Glomerular visceral epithelial cell (primary cell): Measurements from ENCODE around the gene AFG1L.
A peak's percentile ranks its signal among the peaks of the same experiment; 100 is the strongest.
"Not testable (repeated sequence)": the region's sequence is repeated elsewhere in the genome, so short reads cannot be mapped to it uniquely, and the experiment has no call there.

ENCODE experiments used
- DNase-seq: peaks from one replicate; pipeline ENCODE4 v3.0.0-alpha.2; 2016; ENCODE audit errors: extremely low spot score

Gene AFG1L

GRCh38 chr6:108408861-108409260 is 114.0 kb downstream of the AFG1L start:
- DNase-seq = no peak

- not testable (repeated sequence) for DNase-seq
Observed at GRCh38 chr6:108416047-108416833, 121.4 kb downstream of the AFG1L start.

- peak; percentile 21 for DNase-seq
Observed at GRCh38 chr6:108417027-108417426, 122.2 kb downstream of the AFG1L start.

- DNase-seq = no peak
Observed at GRCh38 chr6:108419474-108419873, 124.6 kb downstream of the AFG1L start.

- DNase-seq = no peak
Observed at GRCh38 chr6:108419934-108420609, 125.2 kb downstream of the AFG1L start.

- DNase-seq = no peak
Observed at GRCh38 chr6:108421366-108421765, 126.5 kb downstream of the AFG1L start.

GRCh38 chr6:108423982-108424705 is 129.3 kb downstream of the AFG1L start:
- DNase-seq = no peak

- no peak for DNase-seq
Observed at GRCh38 chr6:108425428-108425827, 130.6 kb downstream of the AFG1L start.

- no peak for DNase-seq
Observed at GRCh38 chr6:108432143-108432542, 137.3 kb downstream of the AFG1L start.

- no peak for DNase-seq
Observed at GRCh38 chr6:108432792-108433191, 137.9 kb downstream of the AFG1L start.

GRCh38 chr6:108434222-108434621 is 139.4 kb downstream of the AFG1L start:
- no peak for DNase-seq

- no peak for DNase-seq
Observed at GRCh38 chr6:108435391-108435790, 140.5 kb downstream of the AFG1L start.

GRCh38 chr6:108436771-108437170 is 141.9 kb downstream of the AFG1L start:
- DNase-seq = no peak

- DNase-seq = no peak
Observed at GRCh38 chr6:108437821-108438220, 143.0 kb downstream of the AFG1L start.

- no peak for DNase-seq
Observed at GRCh38 chr6:108438918-108439317, 144.1 kb downstream of the AFG1L start.

GRCh38 chr6:108441141-108441540 is 146.3 kb downstream of the AFG1L start:
- DNase-seq = no peak

- DNase-seq = no peak
Observed at GRCh38 chr6:108442770-108443520, 148.1 kb downstream of the AFG1L start.

- DNase-seq = no peak
Observed at GRCh38 chr6:108446629-108447150, 151.8 kb downstream of the AFG1L start.

- DNase-seq = no peak
Observed at GRCh38 chr6:108448481-108448880, 153.6 kb downstream of the AFG1L start.

- not testable (repeated sequence) for DNase-seq
Observed at GRCh38 chr6:108449717-108450116, 154.9 kb downstream of the AFG1L start.

GRCh38 chr6:108451816-108452215 is 157.0 kb downstream of the AFG1L start:
- no peak for DNase-seq
